PC-9 (cell line): ENCODE data around the gene SLC35D2. TPM values are rescaled to one million over a fixed set of nuclear protein-coding genes. Genes with fewer than 3 reads are reported as not detected.

Experiments
- BruUV-seq: library from RNA; stranded (reverse); fragments of 400-500 nt; replicated peaks from 2 replicates; lab custom pipeline; 2021; lab: Mats Ljungman, UMichigan
- CTCF ChIA-PET: fragments of 300-600 bp; sonication (Branson Sonifier 250); formaldehyde crosslinking; loops from one replicate; lab custom pipeline; 2022; ENCODE audit warnings: antibody characterized with exemption; lab: Charles Lee
- POLR2A ChIA-PET: fragments of 300-600 bp; sonication (Branson Sonifier 250); formaldehyde crosslinking; loops from one replicate; lab custom pipeline; 2022; ENCODE audit warnings: antibody characterized with exemption; ENCODE audit not compliant: unreplicated experiment; lab: Charles Lee
- DNase-seq, 2 experiments: peaks; one replicate each; pipeline versions ENCODE4 v3.0.0 to v3.0.0-alpha.2; 2015 to 2022; ENCODE audit warnings: mixed read lengths in 1 of 2
- H2AFZ ChIP-seq: fragments of 200-600 bp; sonication (generic); 2 replicates; pipeline ENCODE4 v1.8.1; 2017; ENCODE audit warnings: antibody characterized with exemption
- H3F3A ChIP-seq: fragments of 200-600 bp; sonication (generic); 2 replicates; pipeline ENCODE4 v1.8.1; 2017; ENCODE audit warnings: antibody characterized with exemption, mild to moderate bottlenecking, low read depth; ENCODE audit not compliant: insufficient read depth
- H3K27ac ChIP-seq: fragments of 200-600 bp; sonication (generic); 2 replicates; pipeline ENCODE4 v1.6.1; 2016; ENCODE audit warnings: mixed run types
- H3K27me3 ChIP-seq: fragments of 200-600 bp; sonication (generic); 2 replicates; pipeline ENCODE4 v1.6.1; 2016; ENCODE audit warnings: low read depth, mixed run types; ENCODE audit not compliant: insufficient read depth
- H3K36me3 ChIP-seq: fragments of 200-600 bp; sonication (generic); 2 replicates; pipeline ENCODE4 v1.6.1; 2016; ENCODE audit warnings: low read depth, mixed run types
- H3K4me1 ChIP-seq: fragments of 200-600 bp; sonication (generic); replicated peaks from 2 replicates; pipeline ENCODE4 v1.6.1; 2016; ENCODE audit warnings: mixed run types; ENCODE audit not compliant: insufficient read depth
- H3K4me2 ChIP-seq: fragments of 200-600 bp; sonication (generic); 2 replicates; pipeline ENCODE4 v1.6.1; 2017; ENCODE audit warnings: mixed run types
- H3K4me3 ChIP-seq: fragments of 200-600 bp; sonication (generic); 2 replicates; pipeline ENCODE4 v1.6.1; 2016; ENCODE audit warnings: mixed run types
- H3K79me2 ChIP-seq: fragments of 200-600 bp; sonication (generic); 2 replicates; pipeline ENCODE4 v1.6.1; 2017; ENCODE audit warnings: low read depth, mixed run types
- H3K9me2 ChIP-seq: fragments of 200-600 bp; sonication (generic); 2 replicates; pipeline ENCODE4 v1.8.1; 2017; ENCODE audit warnings: mild to moderate bottlenecking; ENCODE audit not compliant: insufficient read depth
- H3K9me3 ChIP-seq: fragments of 200-600 bp; sonication (generic); 2 replicates; pipeline ENCODE4 v1.8.1; 2016; ENCODE audit warnings: low read depth; ENCODE audit not compliant: insufficient read depth
- H4K20me1 ChIP-seq: fragments of 200-600 bp; sonication (generic); 2 replicates; pipeline ENCODE4 v1.8.1; 2017; ENCODE audit not compliant: insufficient read depth
- EZH2 ChIP-seq: fragments of 200-600 bp; sonication (generic); IDR thresholded peaks from 2 replicates; pipeline ENCODE4 v1.8.0; 2017; ENCODE audit warnings: antibody characterized with exemption, low read depth
- intact Hi-C: fragments of 100-400 bp; cut with micrococcal nuclease; formaldehyde crosslinking; loops from one replicate; pipeline ENCODE4 v1.10.0; 2022; ENCODE audit not compliant: unreplicated experiment
- total RNA-seq: library from RNA; stranded (reverse); gene quantifications from 2 replicates; pipeline ENCODE4 v1.2.3, GENCODE V29; 2021
- TF ChIP-seq, protein P1 (sequence below): fragments of 200-600 bp; sonication (generic); conservative IDR thresholded peaks from 2 replicates; pipeline ENCODE4 v1.6.1; 2017; ENCODE audit warnings: mixed run types, antibody characterized with exemption, mild to moderate bottlenecking, moderate library complexity

SLC35D2 gene
- total RNA-seq, 1 experiment from 2014 or later: 27.6 TPM

DNA sequence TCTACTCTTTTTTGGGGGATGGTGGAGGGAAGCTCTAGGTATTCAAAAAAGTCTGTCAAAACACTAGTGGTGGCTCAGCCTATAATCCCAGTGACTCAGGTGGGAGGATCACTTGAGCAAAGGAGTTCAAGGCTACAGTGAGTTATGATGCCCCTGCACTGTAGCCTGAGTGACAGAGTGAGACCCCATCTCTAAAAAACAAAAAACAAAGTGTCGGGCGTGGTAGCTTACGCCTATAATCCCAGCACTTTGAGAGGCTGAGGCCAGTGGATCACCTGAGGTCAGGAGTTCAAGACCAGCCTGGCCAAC, 15.8 kb upstream of the SLC35D2 start:
- no peak overlapping the region for H3K27ac ChIP-seq
- no TSS peak for BruUV-seq

DNA sequence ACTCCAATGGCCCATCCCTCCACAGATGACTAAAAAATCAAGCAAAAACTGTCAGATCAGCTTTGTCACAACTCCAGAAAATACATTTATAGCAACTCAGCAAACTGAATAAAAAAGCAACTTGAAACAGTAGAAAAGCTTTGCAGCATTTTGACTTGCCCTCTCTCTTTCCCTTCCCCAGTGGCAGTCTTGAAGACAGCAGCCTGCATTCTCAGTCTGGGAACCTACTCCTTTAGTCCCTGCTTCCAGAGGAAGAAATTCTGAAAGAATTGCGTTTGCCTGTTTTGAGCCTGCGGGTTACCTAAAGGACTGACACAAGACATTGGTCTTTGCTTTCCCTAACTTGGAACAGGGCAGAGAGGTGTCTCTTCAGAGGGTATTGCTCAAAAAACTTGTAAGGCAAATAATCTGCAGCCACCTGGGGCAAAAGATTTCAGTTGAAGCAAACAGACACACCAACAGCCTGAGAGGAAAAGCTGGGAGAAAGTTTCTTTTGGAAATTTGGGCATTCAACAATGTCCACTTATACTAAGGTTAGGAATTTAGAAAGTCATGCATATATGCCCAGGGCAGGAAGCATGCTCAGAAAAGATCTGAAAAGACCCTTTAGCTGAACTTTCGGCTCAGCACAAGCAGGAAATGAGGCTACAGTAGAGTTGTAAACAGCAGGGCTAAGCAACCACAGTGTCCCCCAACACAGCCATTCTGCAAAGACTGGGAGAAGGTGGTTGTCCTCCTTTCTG, 15.2 kb upstream of the SLC35D2 start:
- TF ChIP-seq EZH2: no peak
- TF ChIP-seq, protein P1, sequence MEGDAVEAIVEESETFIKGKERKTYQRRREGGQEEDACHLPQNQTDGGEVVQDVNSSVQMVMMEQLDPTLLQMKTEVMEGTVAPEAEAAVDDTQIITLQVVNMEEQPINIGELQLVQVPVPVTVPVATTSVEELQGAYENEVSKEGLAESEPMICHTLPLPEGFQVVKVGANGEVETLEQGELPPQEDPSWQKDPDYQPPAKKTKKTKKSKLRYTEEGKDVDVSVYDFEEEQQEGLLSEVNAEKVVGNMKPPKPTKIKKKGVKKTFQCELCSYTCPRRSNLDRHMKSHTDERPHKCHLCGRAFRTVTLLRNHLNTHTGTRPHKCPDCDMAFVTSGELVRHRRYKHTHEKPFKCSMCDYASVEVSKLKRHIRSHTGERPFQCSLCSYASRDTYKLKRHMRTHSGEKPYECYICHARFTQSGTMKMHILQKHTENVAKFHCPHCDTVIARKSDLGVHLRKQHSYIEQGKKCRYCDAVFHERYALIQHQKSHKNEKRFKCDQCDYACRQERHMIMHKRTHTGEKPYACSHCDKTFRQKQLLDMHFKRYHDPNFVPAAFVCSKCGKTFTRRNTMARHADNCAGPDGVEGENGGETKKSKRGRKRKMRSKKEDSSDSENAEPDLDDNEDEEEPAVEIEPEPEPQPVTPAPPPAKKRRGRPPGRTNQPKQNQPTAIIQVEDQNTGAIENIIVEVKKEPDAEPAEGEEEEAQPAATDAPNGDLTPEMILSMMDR: no peak
- Histone ChIP-seq H3K79me2 (peaks cover 48% of the 10 kb centered on the region), H3F3A (peaks cover 10% of the 10 kb centered on the region; the same call in 1 of the 2 replicates), H3K9me3 (no peaks in the 10 kb centered on the region), H3K4me3 (no peak overlapping the region), H3K27me3 (no peaks in the 10 kb centered on the region), H2AFZ (no peak overlapping the region), H3K36me3 (0 out of 2 replicates have a peak, but pooled peaks cover 4% of the 10 kb centered on the region), H4K20me1 (no peaks in the 10 kb centered on the region), H3K4me2 (no peak overlapping the region), H3K9me2 (no peaks in the 10 kb centered on the region), H3K27ac (no peak overlapping the region), H3K4me1 (no peaks in the 10 kb centered on the region)
- CTCF ChIA-PET: no interaction called here
- intact Hi-C loops: no loop called here
- no peak for DNase-seq
- no TSS peak for BruUV-seq
- POLR2A ChIA-PET: no interaction called here

More for the DNA sequence above, 15.8 kb upstream of the SLC35D2 start:
- intact Hi-C loops: no loop called here
- Histone ChIP-seq H3F3A (peaks cover 10% of the 10 kb centered on the region; the same call in 1 of the 2 replicates), H3K9me3 (no peaks in the 10 kb centered on the region), H3K9me2 (no peaks in the 10 kb centered on the region), H3K4me2 (no peak overlapping the region), H2AFZ (no peak overlapping the region), H3K36me3 (0 out of 2 replicates have a peak, but pooled peaks cover 4% of the 10 kb centered on the region), H3K27me3 (no peaks in the 10 kb centered on the region), H3K4me1 (no peaks in the 10 kb centered on the region), H3K4me3 (no peak overlapping the region), H4K20me1 (no peaks in the 10 kb centered on the region), H3K79me2 (peaks cover 52% of the 10 kb centered on the region)
- ChIA-PET POLR2A (no interaction called here), CTCF (no interaction called here)
- TF ChIP-seq, protein P1: no peak
- no peak for TF ChIP-seq EZH2
- no peak for DNase-seq

DNA sequence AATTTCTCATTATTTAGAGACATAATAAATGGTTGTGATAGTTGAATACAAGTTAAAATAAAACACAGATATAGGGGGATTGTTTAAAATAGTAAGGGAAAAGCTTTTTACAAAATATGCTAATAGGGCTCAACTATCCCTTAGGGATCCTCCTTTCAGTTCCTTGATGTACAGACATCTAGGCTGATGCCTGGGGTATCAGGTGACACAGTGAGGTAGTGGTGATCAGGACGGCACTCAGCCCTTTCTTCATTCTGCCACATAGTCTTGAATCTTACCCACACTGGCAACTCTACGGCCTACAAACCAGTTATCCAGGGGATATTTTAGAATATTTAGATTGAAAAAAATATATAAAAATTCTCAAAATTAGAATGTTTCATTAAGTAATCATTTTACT, 12.5 kb upstream of the SLC35D2 start:
- ChIA-PET CTCF (no interaction called here), POLR2A (no interaction called here)
- no TSS peak for BruUV-seq
- no peaks in the 10 kb centered on the region for H3K9me2 ChIP-seq
- H3K79me2 ChIP-seq: peaks cover 24% of the 10 kb centered on the region
- H3K4me1 ChIP-seq: no peaks in the 10 kb centered on the region
- 0 out of 2 replicates have a peak, but pooled peaks cover 4% of the 10 kb centered on the region for H3K36me3 ChIP-seq
- H4K20me1 ChIP-seq: no peaks in the 10 kb centered on the region
- intact Hi-C loops: no loop called here
- no peak for DNase-seq
- H3K4me2 ChIP-seq: no peak overlapping the region
- H3F3A ChIP-seq: peaks cover 10% of the 10 kb centered on the region; the same call in 1 of the 2 replicates
- H2AFZ ChIP-seq: no peak overlapping the region
- no peak for TF ChIP-seq EZH2
- TF ChIP-seq, protein P1: no peak
- H3K27me3 ChIP-seq: no peaks in the 10 kb centered on the region
- no peaks in the 10 kb centered on the region for H3K9me3 ChIP-seq
- no peak overlapping the region for H3K27ac ChIP-seq
- no peak overlapping the region for H3K4me3 ChIP-seq
